Endothelial cell of umbilical vein (primary cell): ENCODE measurements around the gene BLTP2. TPM values are rescaled to one million over a fixed set of nuclear protein-coding genes. Genes with fewer than 3 reads are reported as not detected.

Experiments
- BruUV-seq: library from RNA; stranded (reverse); fragments of 400-500 nt; replicated peaks from 2 replicates; lab custom pipeline; 2021; lab: Mats Ljungman, UMichigan
- CTCF ChIA-PET: fragments of 300-600, 350-600 bp; sonication (Branson Sonifier 250); formaldehyde crosslinking; loops from one replicate; lab custom pipeline; 2021; ENCODE audit warnings: antibody characterized with exemption, inconsistent platforms; lab: Charles Lee
- POLR2A ChIA-PET: fragments of 300-600, 350-600 bp; sonication (Branson Sonifier 250); formaldehyde crosslinking; loops from one replicate; lab custom pipeline; 2021; ENCODE audit warnings: antibody characterized with exemption, inconsistent platforms; lab: Charles Lee
- DNase-seq: peaks from one replicate; pipeline ENCODE4 v3.0.0-alpha.2; 2011; ENCODE audit warnings: low read depth, low spot score
- FAIRE-seq: peaks from 2 replicates; lab custom pipeline; 2011; peaks lifted over from hg19 to GRCh38; lab: Jason Lieb, UNC
- H2AFZ ChIP-seq: 2 replicates; pipeline ENCODE4 v1.6.0; 2012; ENCODE audit warnings: low read depth, low read length, control low read depth, inconsistent platforms
- H3K27ac ChIP-seq: 2 replicates; pipeline ENCODE4 v1.5.1; 2011; ENCODE audit warnings: low read depth, mild to moderate bottlenecking, control low read depth, low read length, moderate library complexity; ENCODE audit not compliant: insufficient read depth
- H3K27me3 ChIP-seq, 2 experiments: 2 replicates each; pipeline versions ENCODE4 v1.6.0 to v1.6.1; 2011; ENCODE audit warnings: low read length in 2 of 2, mixed read lengths in 1 of 2; ENCODE audit not compliant: control insufficient read depth in 2 of 2, insufficient read depth in 2 of 2
- H3K36me3 ChIP-seq, 2 experiments: 2 replicates in 1 of 2; 3 replicates in 1 of 2; pipeline ENCODE4 v1.5.1; 2011; ENCODE audit warnings: low read length in 2 of 2, mild to moderate bottlenecking in 1 of 2, moderate library complexity in 1 of 2; ENCODE audit not compliant: control insufficient read depth in 2 of 2, insufficient read depth in 2 of 2; ENCODE audit errors: extremely low read depth in 1 of 2
- H3K4me1 ChIP-seq: 3 replicates; pipeline ENCODE4 v1.5.1; 2011; ENCODE audit warnings: mild to moderate bottlenecking, low read length; ENCODE audit not compliant: control insufficient read depth, insufficient read depth; ENCODE audit errors: extremely low read depth
- H3K4me2 ChIP-seq: 2 replicates; pipeline ENCODE4 v1.6.1; 2011; ENCODE audit warnings: low read length, control low read depth, mixed read lengths; ENCODE audit not compliant: insufficient read depth
- H3K4me3 ChIP-seq, 3 experiments: fragments of 200-600 bp in 1 of 3; sonication (generic), shearing (Covaris generic) in 1 of 3; replicated peaks in 1 of 3; 2 replicates each; pipeline ENCODE4 v1.5.1; 2011 to 2016; ENCODE audit warnings: control low read depth in 3 of 3, low read length in 3 of 3, mild to moderate bottlenecking in 2 of 3, inconsistent platforms in 1 of 3, low read depth in 1 of 3, moderate library complexity in 1 of 3; ENCODE audit not compliant: insufficient read depth in 1 of 3
- H3K79me2 ChIP-seq: 2 replicates; pipeline ENCODE4 v1.6.0; 2012; ENCODE audit warnings: low read length, inconsistent platforms; ENCODE audit not compliant: control insufficient read depth, insufficient read depth
- H3K9ac ChIP-seq: replicated peaks from 2 replicates; pipeline ENCODE3; 2011; ENCODE audit warnings: low read length, control low read depth; ENCODE audit not compliant: insufficient read depth; ENCODE audit errors: extremely low read depth
- H3K9me1 ChIP-seq: replicated peaks from 3 replicates; pipeline ENCODE4 v1.6.0; 2011; ENCODE audit warnings: mild to moderate bottlenecking, low read length; ENCODE audit not compliant: control insufficient read depth, insufficient read depth; ENCODE audit errors: extremely low read depth
- H3K9me3 ChIP-seq: replicated peaks from 2 replicates; pipeline ENCODE4 v1.5.1; 2012; ENCODE audit warnings: low read length, inconsistent platforms; ENCODE audit not compliant: control insufficient read depth, insufficient read depth
- H4K20me1 ChIP-seq: replicated peaks from 2 replicates; pipeline ENCODE3; 2011; ENCODE audit warnings: mild to moderate bottlenecking, low read length; ENCODE audit not compliant: control insufficient read depth, insufficient read depth; ENCODE audit errors: extremely low read depth
- CTCF ChIP-seq, 2 donors: IDR thresholded peaks; 1 replicate in 1 of 2; 2 replicates in 1 of 2; pipeline ENCODE4 v1.5.1; 2011; ENCODE audit warnings: low read length in 2 of 2, mild to moderate bottlenecking in 2 of 2, moderate library complexity in 2 of 2, control low read depth in 1 of 2, inconsistent platforms in 1 of 2, low read depth in 1 of 2; ENCODE audit not compliant: insufficient read depth in 1 of 2; ENCODE audit errors: extremely low read depth in 1 of 2
- EZH2 ChIP-seq: IDR thresholded peaks from 2 replicates; pipeline ENCODE4 v1.6.1; 2012; ENCODE audit warnings: borderline replicate concordance, low read depth, mild to moderate bottlenecking, moderate library complexity, low read length, inconsistent platforms; ENCODE audit not compliant: severe bottlenecking
- FOS ChIP-seq: IDR thresholded peaks from 2 replicates; pipeline ENCODE4 v1.6.1; 2011; ENCODE audit warnings: mild to moderate bottlenecking, low read length, moderate library complexity, borderline replicate concordance; ENCODE audit not compliant: insufficient read depth
- GATA2 ChIP-seq: IDR thresholded peaks from 2 replicates; pipeline ENCODE4 v1.7.0; 2011; ENCODE audit warnings: low read depth, mild to moderate bottlenecking, moderate library complexity, mixed read lengths, low read length; ENCODE audit not compliant: insufficient read length, insufficient read depth
- JUN ChIP-seq: IDR thresholded peaks from 2 replicates; pipeline ENCODE4 v1.6.1; 2011; ENCODE audit warnings: borderline replicate concordance, low read depth; ENCODE audit not compliant: insufficient read length, insufficient read depth
- MAX ChIP-seq: IDR thresholded peaks from 2 replicates; pipeline ENCODE4 v1.6.1; 2011; ENCODE audit not compliant: insufficient read depth, insufficient read length
- MYC ChIP-seq: IDR thresholded peaks from one replicate; pipeline ENCODE4 v1.6.1; 2011; ENCODE audit warnings: mild to moderate bottlenecking, low read depth, low read length
- POLR2A ChIP-seq: IDR thresholded peaks from 2 replicates; pipeline ENCODE4 v1.6.1; 2012; ENCODE audit warnings: low read depth, mild to moderate bottlenecking, control low read depth, low read length
- POLR2AphosphoS5 ChIP-seq: IDR thresholded peaks from 2 replicates; pipeline ENCODE4 v1.6.1; 2012; ENCODE audit warnings: low read depth, mild to moderate bottlenecking, control low read depth, low read length, moderate library complexity; ENCODE audit not compliant: insufficient read depth
- dilution Hi-C: fragments of 300-500 bp; cut with MboI; formaldehyde crosslinking; loops from one replicate; pipeline ENCODE4 v1.15.0; 2019; ENCODE audit warnings: low sequenced_read_pairs; ENCODE audit not compliant: extremely low pct_ligation_motif_present
- intact Hi-C: fragments of 100-400 bp; cut with micrococcal nuclease; formaldehyde crosslinking; loops from one replicate; pipeline ENCODE4 v1.10.0; 2022
- polyA plus RNA-seq, 4 experiments: library from polyadenylated mRNA; depleted of rRNA in 3 of 4; stranded (reverse) in 3 of 4; unstranded in 1 of 4; fragments of >200 nt; gene quantifications; 2 replicates each; pipeline versions ENCODE4 v1.2.1 to v1.2.3, GENCODE V29; 2011 to 2012; ENCODE audit warnings: missing spikeins in 1 of 4
- total RNA-seq: library from RNA; stranded (reverse); gene quantifications from 2 replicates; pipeline ENCODE4 v1.2.3, GENCODE V29; 2021

Gene BLTP2
- total and polyA plus RNA-seq, 2 donors (not counting 3 experiments of a cell fraction or from before 2014, with no cell fraction given) = 91.4 to 164 TPM

- no peak overlapping the region for H3K9ac ChIP-seq
- H3K36me3 ChIP-seq = peaks cover 44 to 73% of the 10 kb centered on the region in 2 experiments
- no peaks in the 10 kb centered on the region for H3K4me1 ChIP-seq
- H3K9me1 ChIP-seq = no peaks in the 10 kb centered on the region
- H3K4me3 ChIP-seq = no peak overlapping the region
- POLR2A ChIA-PET = no interaction called here
- intact Hi-C loops = no loop called here
- dilution Hi-C loops = no loop called here
- TF ChIP-seq MAX = no peak
- TF ChIP-seq GATA2 = no peak
- TF ChIP-seq POLR2A = no peak
- no peak for TF ChIP-seq POLR2AphosphoS5
- no peak for TF ChIP-seq FOS
- TF ChIP-seq EZH2 = no peak
- TF ChIP-seq CTCF (IDR thresholded peaks at IDR 0.05; ENCODE audit: extremely low read depth in 1 of 2, insufficient read depth in 1 of 2, low read depth in 1 of 2, low read length in 2 of 2) = no peak
- TF ChIP-seq JUN = no peak
- no peak for TF ChIP-seq MYC
- no peak for DNase-seq
- no peaks in the 10 kb centered on the region for H3K9me3 ChIP-seq
- no peak overlapping the region for H3K4me2 ChIP-seq
- no peaks in the 10 kb centered on the region for H4K20me1 ChIP-seq
- FAIRE-seq = no peak
- H3K27me3 ChIP-seq = no peaks in the 10 kb centered on the region
- no peak overlapping the region for H3K27ac ChIP-seq
- no TSS peak for BruUV-seq
- no peak overlapping the region for H2AFZ ChIP-seq
- CTCF ChIA-PET = no interaction called here
- no peaks in the 10 kb centered on the region for H3K79me2 ChIP-seq
Measured at GRCh38 chr17:28686296-28686695, 41.3 kb upstream of the BLTP2 start.
